Activated T-cell treated with anti-CD3 and anti-CD28 coated beads for 48 hours (primary cell): ENCODE data around the gene PCP4.

Experiments
- DNase-seq: peaks from one replicate; pipeline ENCODE4 v3.0.0-alpha.2; 2020; ENCODE audit warnings: low read depth

The PCP4 gene

DNA sequence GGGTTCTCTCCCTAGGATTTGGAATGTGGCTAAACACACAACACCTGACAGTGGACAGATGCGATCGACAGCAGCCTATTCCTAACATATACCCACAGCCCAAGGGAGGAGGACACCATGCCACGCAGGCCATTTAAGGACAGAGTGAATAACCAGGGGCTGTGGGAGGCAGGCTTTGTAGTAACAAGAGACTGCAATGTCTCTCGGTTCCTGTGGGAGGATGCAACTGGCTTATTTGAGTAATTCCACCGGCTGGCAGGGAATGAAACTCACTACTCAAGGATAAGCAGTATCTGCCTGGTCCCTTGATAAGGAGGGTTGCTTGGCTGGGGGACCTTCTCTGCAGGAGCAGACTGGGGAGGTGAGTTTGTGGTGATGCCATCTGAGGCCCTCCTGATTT, 109.6 kb downstream of the PCP4 start:
- no peak for DNase-seq
